Activated T-cell treated with anti-CD3 and anti-CD28 coated beads, Interleukin-2, amount 50 U/mL, for 1 hour (primary cell): ENCODE data around the gene CDC16.

ENCODE experiments used
- DNase-seq: peaks from one replicate; pipeline ENCODE4 v3.0.0-alpha.2; 2020

CDC16 gene

GRCh38 chr13:114234645-114235421 lies at the start of gene CDC16:
Gene CDC16 (plus strand): TSS chr13:114234897. CDS start chr13:114235085, 188 bp downstream.
- peak; percentile 88 for DNase-seq

- DNase-seq: no peak
These were observed 49.3 kb upstream of the CDC16 start for GRCh38 chr13:114185182-114185971.

DNA sequence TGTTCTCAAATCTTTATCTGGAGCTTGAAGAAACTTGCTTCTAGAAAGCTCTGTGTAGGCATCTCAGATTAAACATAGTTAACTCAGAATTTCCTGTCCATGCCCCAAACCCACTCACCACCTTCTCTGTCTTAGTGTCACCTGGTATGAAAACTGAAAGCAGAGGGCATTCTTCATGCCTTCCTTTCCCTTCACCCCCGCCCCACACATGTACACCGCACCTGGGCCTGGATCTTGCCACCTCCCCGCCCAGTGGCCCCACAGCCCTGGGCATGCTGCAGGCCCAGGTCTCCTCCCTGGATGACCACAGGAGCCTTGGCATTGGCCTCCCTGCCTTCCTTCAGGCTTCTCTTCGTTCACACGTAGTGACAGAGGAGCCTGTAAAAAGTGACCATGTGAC lies 39.8 kb upstream of the CDC16 start:
- no peak for DNase-seq

DNA sequence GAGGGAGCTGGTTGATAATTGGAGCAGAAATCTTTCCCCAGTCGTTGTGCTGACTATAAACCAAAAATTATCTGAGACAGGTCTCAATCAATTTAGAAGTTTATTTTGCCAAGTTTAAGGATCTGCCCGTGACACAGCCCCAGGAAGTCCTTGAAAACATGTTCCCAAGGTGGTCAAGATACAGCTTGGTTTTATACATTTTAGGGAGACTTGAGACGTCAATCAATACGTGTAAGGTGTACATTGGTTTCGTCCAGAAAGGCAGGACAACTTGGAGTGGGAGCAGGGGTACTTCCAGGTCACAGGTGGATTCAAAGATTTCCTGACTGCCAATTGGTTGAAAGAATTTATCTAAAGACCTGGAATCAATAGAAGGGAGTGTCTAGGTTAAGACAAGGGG lies 38.1 kb upstream of the CDC16 start:
- DNase-seq: no peak

GRCh38 chr13:114198556-114198955 lies 36.1 kb upstream of the CDC16 start:
- no peak for DNase-seq

DNA sequence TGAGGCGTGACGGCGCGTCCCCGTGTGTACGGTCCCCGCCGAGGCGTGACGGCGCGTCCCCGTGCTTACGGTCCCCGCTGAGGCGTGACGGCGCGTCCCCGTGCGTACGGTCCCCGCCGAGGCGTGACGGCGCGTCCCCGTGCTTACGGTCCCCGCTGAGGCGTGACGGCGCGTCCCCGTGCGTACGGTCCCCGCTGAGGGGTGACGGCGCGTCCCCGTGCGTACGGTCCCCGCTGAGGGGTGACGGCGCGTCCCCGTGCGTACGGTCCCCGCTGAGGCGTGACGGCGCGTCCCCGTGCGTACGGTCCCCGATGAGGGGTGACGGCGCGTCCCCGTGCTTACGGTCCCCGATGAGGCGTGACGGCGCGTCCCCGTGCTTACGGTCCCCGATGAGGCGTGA lies 35.2 kb upstream of the CDC16 start:
- DNase-seq: peak; percentile 48

DNA sequence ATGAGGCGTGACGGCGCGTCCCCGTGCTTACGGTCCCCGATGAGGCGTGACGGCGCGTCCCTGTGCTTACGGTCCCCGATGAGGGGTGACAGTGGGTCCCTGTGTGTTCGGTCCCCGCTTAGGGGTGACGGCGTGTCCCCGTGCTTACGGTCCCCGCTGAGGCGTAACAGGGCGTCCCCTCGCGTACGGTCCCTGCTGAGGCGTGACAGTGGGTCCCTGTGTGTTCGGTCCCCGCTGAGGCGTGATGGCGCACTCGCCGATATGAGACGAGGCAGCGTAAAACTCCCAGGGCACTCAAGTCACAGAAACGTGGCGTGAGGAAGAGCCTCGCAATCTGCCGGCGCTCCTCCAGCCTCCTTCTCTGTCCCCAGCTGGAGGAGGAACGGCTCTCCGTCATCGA lies 34.7 kb upstream of the CDC16 start:
- DNase-seq: no peak

DNA sequence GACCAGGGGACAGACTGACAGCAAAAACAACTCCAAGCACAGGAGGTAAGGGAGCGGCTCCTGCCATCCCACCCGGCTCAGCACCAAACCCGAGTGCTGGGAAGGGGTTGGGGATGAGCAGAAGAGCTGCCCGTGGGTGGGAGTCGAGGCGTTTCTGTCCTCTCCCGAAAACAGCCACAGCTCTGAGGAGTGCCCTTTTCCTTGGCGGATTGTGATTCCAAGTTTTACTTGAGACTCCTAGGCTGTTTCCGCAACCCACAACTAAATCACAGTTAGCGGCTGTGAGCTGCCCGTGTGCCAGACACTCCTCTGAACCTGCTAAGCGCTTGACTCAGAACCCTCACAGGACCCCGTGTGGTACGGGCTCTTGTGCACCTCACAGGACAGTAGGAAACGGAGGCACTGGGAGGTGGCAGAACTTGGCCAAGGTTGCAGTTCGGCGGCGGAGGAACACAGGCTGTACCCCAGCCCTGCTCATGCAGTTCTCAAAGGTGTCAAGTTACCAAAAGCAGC lies 34.2 kb upstream of the CDC16 start:
- DNase-seq: no peak

DNA sequence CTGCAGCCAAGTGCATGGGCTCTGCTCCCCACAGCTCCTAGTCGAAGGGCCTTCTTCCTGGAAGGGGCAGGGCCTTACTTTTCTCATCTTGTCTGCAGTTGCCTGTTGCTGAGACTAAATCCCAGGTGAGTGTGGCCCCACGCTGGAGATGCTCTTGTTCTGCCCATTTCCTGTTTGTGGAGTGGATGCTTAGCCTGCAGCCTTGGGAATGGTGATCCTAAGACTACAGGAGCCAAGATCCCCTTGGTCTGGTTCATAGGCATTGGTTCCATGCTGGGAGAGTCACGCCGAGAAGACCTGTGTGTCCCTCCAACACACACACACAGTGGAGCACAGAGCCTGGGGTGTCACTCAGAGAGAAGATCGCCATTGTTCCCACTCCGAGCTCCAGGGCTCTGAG lies 32.1 kb upstream of the CDC16 start:
- no peak for DNase-seq

DNA sequence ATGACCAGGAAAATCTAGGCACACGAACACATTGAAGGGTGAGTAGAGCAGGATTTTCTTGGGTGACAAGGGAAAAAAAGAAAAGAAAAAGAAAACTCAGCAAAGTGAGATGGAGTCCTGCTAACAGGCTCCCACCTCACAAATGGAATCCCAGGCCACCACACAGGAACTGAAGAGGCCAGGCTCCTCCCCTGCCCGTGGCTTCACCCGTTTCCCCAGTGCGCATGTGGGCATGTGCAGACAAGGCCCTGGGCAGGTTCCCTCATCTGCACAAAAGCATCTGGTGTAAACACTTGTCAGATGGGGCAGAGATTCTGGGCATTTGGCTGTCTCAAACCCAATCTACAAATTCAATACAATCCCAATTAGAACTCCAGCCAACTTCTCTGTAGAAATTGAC lies 31.2 kb upstream of the CDC16 start:
- DNase-seq: no peak

DNA sequence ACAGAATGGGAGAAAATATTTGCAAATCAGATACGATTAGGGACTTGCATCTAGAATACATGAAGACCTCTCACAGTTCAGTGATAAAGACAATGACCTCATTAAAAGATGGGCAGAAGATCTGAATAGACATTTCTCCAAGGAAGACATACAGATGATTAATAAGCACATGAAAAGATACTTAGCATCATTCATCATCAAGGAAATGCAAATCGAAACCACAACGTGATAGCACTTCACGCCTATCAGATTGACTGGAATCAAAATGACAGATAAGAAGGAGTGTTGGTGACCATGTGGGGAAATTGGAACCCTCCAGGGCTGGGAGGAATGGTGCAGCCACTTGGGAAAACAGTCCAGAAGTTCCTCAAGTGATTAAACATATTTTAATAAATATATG lies 29.8 kb upstream of the CDC16 start:
- no peak for DNase-seq

DNA sequence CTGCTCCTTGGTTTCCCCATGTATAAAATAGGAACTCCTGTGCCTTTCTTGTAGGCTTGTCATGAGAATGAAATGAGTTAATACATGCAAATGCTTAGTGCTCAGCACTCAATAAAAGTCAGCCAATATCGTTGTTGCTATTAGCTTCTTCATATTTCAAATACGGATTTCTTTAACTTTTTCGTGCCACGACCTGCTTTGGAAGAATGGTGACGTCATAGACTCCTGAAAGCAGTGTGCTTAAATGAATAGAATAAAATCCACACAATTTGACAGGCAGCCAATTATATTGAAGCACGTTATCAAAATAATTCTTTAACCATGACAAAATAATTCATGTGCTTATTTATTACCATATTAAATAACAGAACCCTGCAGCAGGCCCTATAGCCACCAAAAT lies 26.6 kb upstream of the CDC16 start:
- no peak for DNase-seq

- no peak for DNase-seq
These were observed 23.1 kb upstream of the CDC16 start for GRCh38 chr13:114211446-114212157.

GRCh38 chr13:114212158-114212495 lies 22.6 kb upstream of the CDC16 start:
- no peak for DNase-seq

DNA sequence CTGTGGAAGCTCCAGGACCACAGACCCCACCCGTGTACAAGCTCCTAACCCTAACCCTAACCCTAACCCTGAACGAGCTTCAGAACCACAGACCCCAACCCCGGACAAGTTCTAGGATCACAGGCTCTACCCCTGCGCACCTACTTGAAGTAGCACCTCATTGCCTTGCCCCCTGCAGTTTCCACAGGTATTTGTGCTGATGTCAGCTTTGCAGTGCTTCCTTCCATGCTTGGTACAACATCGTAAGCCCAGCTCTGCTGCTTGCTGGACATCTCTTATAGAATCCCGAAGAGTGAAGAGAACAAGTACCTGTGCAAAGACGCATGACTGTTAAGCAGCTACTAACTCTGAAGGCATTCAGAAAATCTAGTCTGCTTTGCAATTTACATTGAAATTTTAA lies 20.7 kb upstream of the CDC16 start:
- DNase-seq: no peak

- DNase-seq: no peak
These were observed 15.3 kb upstream of the CDC16 start for GRCh38 chr13:114219392-114219791.

- no peak for DNase-seq
These were observed 12.2 kb upstream of the CDC16 start for GRCh38 chr13:114222461-114222968.

DNA sequence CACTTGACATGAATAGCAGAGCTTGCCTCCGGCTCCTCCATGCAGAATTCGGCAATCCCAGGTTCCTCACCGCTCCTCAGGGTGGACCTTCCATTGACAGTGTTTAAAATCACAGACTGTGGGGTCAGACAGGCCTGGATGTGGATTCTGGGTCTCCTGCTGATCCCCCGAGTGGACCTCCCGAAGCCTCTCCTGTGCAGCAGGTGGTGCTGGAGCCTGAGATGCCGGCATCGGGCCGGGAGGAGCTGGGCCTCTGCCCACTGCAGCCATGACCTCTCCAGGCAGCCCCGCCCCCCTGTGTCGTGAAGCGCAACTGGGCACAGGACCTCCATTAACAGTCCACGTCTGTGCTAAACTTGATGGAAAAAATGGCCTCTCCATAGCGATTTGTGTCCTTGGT lies 10.5 kb upstream of the CDC16 start:
- no peak for DNase-seq

- DNase-seq: peak; percentile 45
These were observed 9.1 kb upstream of the CDC16 start for GRCh38 chr13:114225610-114226009.

DNA sequence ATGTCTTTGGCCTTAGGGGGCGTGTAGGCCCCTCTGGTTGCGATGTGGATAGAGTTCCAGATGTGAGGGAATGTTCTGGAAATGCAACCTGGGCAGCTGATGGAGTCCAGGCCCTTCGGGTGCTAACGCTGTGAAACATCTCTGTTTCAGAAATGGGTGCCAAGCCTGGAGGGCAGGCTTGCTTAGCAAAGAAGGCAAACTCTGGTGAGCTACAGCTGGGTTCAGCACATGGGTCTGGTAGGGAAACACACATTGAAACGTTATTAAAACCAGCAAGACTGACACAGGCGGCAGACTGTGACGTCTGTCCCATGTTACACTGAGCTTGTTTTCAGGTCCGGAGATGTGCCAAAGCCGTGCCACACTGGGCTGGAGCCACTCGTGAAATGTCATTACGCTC lies 8.6 kb upstream of the CDC16 start:
- peak; percentile 52 for DNase-seq

- DNase-seq: peak; percentile 88
These were observed 7.9 kb upstream of the CDC16 start for GRCh38 chr13:114226699-114227323.

GRCh38 chr13:114227528-114227927 lies 7.2 kb upstream of the CDC16 start:
- DNase-seq: no peak

GRCh38 chr13:114228176-114228575 lies 6.5 kb upstream of the CDC16 start:
- DNase-seq: no peak
